Measurements from ENCODE around the gene DLG2. TPM values are rescaled to one million over a fixed set of nuclear protein-coding genes. Genes with fewer than 3 reads are reported as not detected.

Gene DLG2
- polyA plus RNA-seq, 3 donors = 0.24 to 0.39 TPM; not detected in 1

DNA sequence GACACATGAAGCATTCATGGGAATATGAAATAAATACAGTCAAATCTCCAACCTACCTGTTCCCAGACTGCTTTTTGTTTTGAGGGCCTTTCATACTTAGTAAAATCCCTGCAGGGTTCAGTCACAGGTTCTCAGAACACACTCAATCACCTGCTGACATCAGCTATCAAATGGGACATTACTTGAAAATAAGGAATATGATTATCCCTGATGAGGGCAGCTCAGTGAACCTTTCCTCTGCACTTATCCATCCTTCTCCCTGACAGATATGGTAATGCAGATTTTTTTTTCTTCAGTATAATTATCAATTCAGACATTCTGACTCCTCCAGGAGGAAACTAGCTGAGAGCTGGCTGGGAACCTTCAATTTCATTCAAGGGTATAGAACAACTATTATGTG lies 1213.6 kb downstream of the DLG2 start:
- Histone ChIP-seq H3K27ac (ENCODE audit: low read depth in 1 of 2, low read length in 2 of 2) (no peak overlapping the region), H3K9me3 (replicated peaks in 1 of 2; ENCODE audit: control insufficient read depth in 1 of 2, insufficient read depth in 1 of 2, low read length in 2 of 2) (no peaks in the 10 kb centered on the region), H3K4me3 (replicated peaks in 1 of 3; ENCODE audit: low read depth in 2 of 3, low read length in 3 of 3) (no peak overlapping the region), H4K20me1 (ENCODE audit: insufficient read depth, low read length) (no peaks in the 10 kb centered on the region), H3K9ac (ENCODE audit: insufficient read depth, low read length, poor library complexity, severe bottlenecking) (no peak overlapping the region), H3K4me2 (replicated peaks; ENCODE audit: extremely low read depth, low read length, poor library complexity, severe bottlenecking) (no peak overlapping the region), H3K27me3 (ENCODE audit: control insufficient read depth in 2 of 2, insufficient read depth in 2 of 2, low read length in 2 of 2) (no peaks in the 10 kb centered on the region), H3K4me1 (ENCODE audit: control insufficient read depth in 1 of 2, insufficient read depth in 2 of 2, low read length in 2 of 2) (no peaks in the 10 kb centered on the region), H3K36me3 (replicated peaks in 1 of 2; ENCODE audit: control insufficient read depth in 1 of 2, insufficient read depth in 2 of 2, low read length in 2 of 2) (no peaks in the 10 kb centered on the region), H2AFZ (ENCODE audit: insufficient read depth, low read depth, low read length, poor library complexity, severe bottlenecking) (no peak overlapping the region), H3K79me2 (ENCODE audit: insufficient read depth, low read length) (no peaks in the 10 kb centered on the region)
- Mint-ChIP-seq H3K36me3 (no peaks in the 10 kb centered on the region), H3K4me3 (no peak overlapping the region), H3K27ac (no peak overlapping the region), H3K9me3 (no peaks in the 10 kb centered on the region), H3K4me1 (no peaks in the 10 kb centered on the region), H3K27me3 (ENCODE audit: low read depth in 3 of 3) (peaks cover 0 to under 1% (median 0%) of the 10 kb centered on the region in 3 donors)
- intact Hi-C loops (cut with micrococcal nuclease) = no loop called here
- TF ChIP-seq, protein P1, sequence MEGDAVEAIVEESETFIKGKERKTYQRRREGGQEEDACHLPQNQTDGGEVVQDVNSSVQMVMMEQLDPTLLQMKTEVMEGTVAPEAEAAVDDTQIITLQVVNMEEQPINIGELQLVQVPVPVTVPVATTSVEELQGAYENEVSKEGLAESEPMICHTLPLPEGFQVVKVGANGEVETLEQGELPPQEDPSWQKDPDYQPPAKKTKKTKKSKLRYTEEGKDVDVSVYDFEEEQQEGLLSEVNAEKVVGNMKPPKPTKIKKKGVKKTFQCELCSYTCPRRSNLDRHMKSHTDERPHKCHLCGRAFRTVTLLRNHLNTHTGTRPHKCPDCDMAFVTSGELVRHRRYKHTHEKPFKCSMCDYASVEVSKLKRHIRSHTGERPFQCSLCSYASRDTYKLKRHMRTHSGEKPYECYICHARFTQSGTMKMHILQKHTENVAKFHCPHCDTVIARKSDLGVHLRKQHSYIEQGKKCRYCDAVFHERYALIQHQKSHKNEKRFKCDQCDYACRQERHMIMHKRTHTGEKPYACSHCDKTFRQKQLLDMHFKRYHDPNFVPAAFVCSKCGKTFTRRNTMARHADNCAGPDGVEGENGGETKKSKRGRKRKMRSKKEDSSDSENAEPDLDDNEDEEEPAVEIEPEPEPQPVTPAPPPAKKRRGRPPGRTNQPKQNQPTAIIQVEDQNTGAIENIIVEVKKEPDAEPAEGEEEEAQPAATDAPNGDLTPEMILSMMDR (IDR thresholded peaks at IDR 0.05) = no peak
- no peak for DNase-seq

DNA sequence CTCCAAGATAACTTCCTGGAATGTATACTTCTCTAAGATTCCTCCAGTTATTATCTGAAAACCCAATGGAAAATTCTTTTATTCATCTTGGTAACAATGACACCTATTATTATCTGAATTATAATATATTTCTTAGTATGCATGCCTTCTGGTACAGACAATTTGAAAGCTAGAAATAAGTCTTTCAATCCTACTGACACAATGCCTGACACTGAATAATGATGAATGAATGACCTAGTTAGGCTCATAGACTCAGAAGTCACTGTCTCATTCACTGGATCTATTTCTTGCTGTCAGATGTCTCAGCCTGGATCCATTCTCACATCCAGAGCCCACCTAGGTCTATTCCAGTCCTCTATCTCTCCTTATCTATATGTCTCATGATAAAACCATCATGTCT lies 1214.3 kb downstream of the DLG2 start:
- Mint-ChIP-seq H3K27ac (no peak overlapping the region), H3K27me3 (ENCODE audit: low read depth in 3 of 3) (no peaks in the 10 kb centered on the region), H3K4me3 (no peak overlapping the region), H3K4me1 (no peaks in the 10 kb centered on the region), H3K36me3 (no peaks in the 10 kb centered on the region), H3K9me3 (no peaks in the 10 kb centered on the region)
- H3K27ac ChIP-seq (ENCODE audit: low read depth in 1 of 2, low read length in 2 of 2) = no peak overlapping the region
- no peaks in the 10 kb centered on the region for H3K36me3 ChIP-seq (replicated peaks in 1 of 2; ENCODE audit: control insufficient read depth in 1 of 2, insufficient read depth in 2 of 2, low read length in 2 of 2)
- no peaks in the 10 kb centered on the region for H3K9me3 ChIP-seq (replicated peaks in 1 of 2; ENCODE audit: control insufficient read depth in 1 of 2, insufficient read depth in 1 of 2, low read length in 2 of 2)
- intact Hi-C loops (cut with micrococcal nuclease) = no loop called here
- H4K20me1 ChIP-seq (ENCODE audit: insufficient read depth, low read length) = no peaks in the 10 kb centered on the region
- H2AFZ ChIP-seq (ENCODE audit: insufficient read depth, low read depth, low read length, poor library complexity, severe bottlenecking) = no peak overlapping the region
- H3K4me2 ChIP-seq (replicated peaks; ENCODE audit: extremely low read depth, low read length, poor library complexity, severe bottlenecking) = no peak overlapping the region
- H3K4me3 ChIP-seq (replicated peaks in 1 of 3; ENCODE audit: low read depth in 2 of 3, low read length in 3 of 3) = no peak overlapping the region
- no peaks in the 10 kb centered on the region for H3K79me2 ChIP-seq (ENCODE audit: insufficient read depth, low read length)
- no peak overlapping the region for H3K9ac ChIP-seq (ENCODE audit: insufficient read depth, low read length, poor library complexity, severe bottlenecking)
- H3K4me1 ChIP-seq (ENCODE audit: control insufficient read depth in 1 of 2, insufficient read depth in 2 of 2, low read length in 2 of 2) = no peaks in the 10 kb centered on the region
- no peaks in the 10 kb centered on the region for H3K27me3 ChIP-seq (ENCODE audit: control insufficient read depth in 2 of 2, insufficient read depth in 2 of 2, low read length in 2 of 2)
- TF ChIP-seq, protein P1 (IDR thresholded peaks at IDR 0.05) = no peak
- no peak for DNase-seq

Data from CD14-positive monocyte (primary cell).